Fibroblast of skin of abdomen (primary cell): Measurements from ENCODE around the gene GPSM1. TPM values are rescaled to one million over a fixed set of nuclear protein-coding genes. Genes with fewer than 3 reads are reported as not detected.

Experiments used
- DNase-seq: peaks from one replicate; pipeline ENCODE4 v3.0.0-alpha.2; 2013
- polyA plus RNA-seq, 2 experiments: library from polyadenylated mRNA; unstranded; fragments of 120-200 nt; gene quantifications; one replicate each; pipeline ENCODE4 v1.2.1, GENCODE V29; 2013; ENCODE audit not compliant: insufficient read length in 2 of 2

The GPSM1 gene
- polyA plus RNA-seq (2013, experiment 1 of 2; ENCODE audit: insufficient read length), result 49.0 TPM
- polyA plus RNA-seq (2013, experiment 2 of 2; ENCODE audit: insufficient read length), result 52.6 TPM

- DNase-seq, result peak; percentile 64
Measured at GRCh38 chr9:136327304-136327974, at the start of gene GPSM1. GPSM1 (plus strand) TSS chr9:136327539; CDS start chr9:136327696, 157 bp downstream.

GRCh38 chr9:136277746-136278145 lies 49.6 kb upstream of the GPSM1 start:
- DNase-seq, result no peak

GRCh38 chr9:136278221-136278620 lies 49.1 kb upstream of the GPSM1 start:
- no peak for DNase-seq

GRCh38 chr9:136278894-136279293 lies 48.4 kb upstream of the GPSM1 start:
- no peak for DNase-seq

- no peak for DNase-seq
Measured at GRCh38 chr9:136279471-136279870, 47.9 kb upstream of the GPSM1 start.

- no peak for DNase-seq
Measured at GRCh38 chr9:136280535-136281315, 46.6 kb upstream of the GPSM1 start.

GRCh38 chr9:136281421-136282271 lies 45.7 kb upstream of the GPSM1 start:
- no peak for DNase-seq

GRCh38 chr9:136282272-136282861 lies 45.0 kb upstream of the GPSM1 start:
- DNase-seq, result no peak

GRCh38 chr9:136283291-136284235 lies 43.8 kb upstream of the GPSM1 start:
- DNase-seq, result peak; percentile 55

GRCh38 chr9:136284311-136284710 lies 43.0 kb upstream of the GPSM1 start:
- DNase-seq, result no peak

GRCh38 chr9:136284951-136285350 lies 42.4 kb upstream of the GPSM1 start:
- no peak for DNase-seq

- no peak for DNase-seq
Measured at GRCh38 chr9:136285501-136286358, 41.6 kb upstream of the GPSM1 start.

GRCh38 chr9:136286359-136286986 lies 40.9 kb upstream of the GPSM1 start:
- DNase-seq, result no peak

- no peak for DNase-seq
Measured at GRCh38 chr9:136286987-136287379, 40.4 kb upstream of the GPSM1 start.

GRCh38 chr9:136287960-136288753 lies 39.2 kb upstream of the GPSM1 start:
- DNase-seq, result no peak

GRCh38 chr9:136289651-136290507 lies 37.5 kb upstream of the GPSM1 start:
- no peak for DNase-seq

GRCh38 chr9:136290508-136291000 lies 36.8 kb upstream of the GPSM1 start:
- no peak for DNase-seq
